Progenitor cell of endocrine pancreas (in vitro differentiated cells): ENCODE data around the gene AGGF1. TPM values are rescaled to one million over a fixed set of nuclear protein-coding genes. Genes with fewer than 3 reads are reported as not detected.
"Not testable (repeated sequence)": the region's sequence is repeated elsewhere in the genome, so short reads cannot be mapped to it uniquely, and the experiment has no call there.

Source experiments
- DNase-seq: peaks from one replicate; pipeline ENCODE4 v3.0.0; 2021; ENCODE audit warnings: low spot score; ENCODE audit not compliant: unreplicated experiment
- H3K27ac Mint-ChIP-seq: 2 replicates; pipeline ENCODE4 v1.8.0; 2021; ENCODE audit warnings: mild to moderate bottlenecking, moderate library complexity, mixed read lengths
- H3K27me3 Mint-ChIP-seq: 2 replicates; pipeline ENCODE4 v1.8.0; 2021; ENCODE audit warnings: mixed read lengths
- H3K36me3 Mint-ChIP-seq: 2 replicates; pipeline ENCODE4 v1.8.0; 2022; ENCODE audit warnings: mixed read lengths; ENCODE audit not compliant: insufficient read depth
- H3K4me1 Mint-ChIP-seq: 2 replicates; pipeline ENCODE4 v1.8.0; 2021; ENCODE audit warnings: low read depth, mixed read lengths
- H3K4me3 Mint-ChIP-seq: 2 replicates; pipeline ENCODE4 v1.8.0; 2021; ENCODE audit warnings: low read depth, mild to moderate bottlenecking, moderate library complexity, mixed read lengths
- H3K9me3 Mint-ChIP-seq: 2 replicates; pipeline ENCODE4 v1.8.0; 2021; ENCODE audit warnings: low read depth, mixed read lengths
- CTCF ChIP-seq: fragments of 200-600 bp; sonication (generic); IDR thresholded peaks from one replicate; pipeline ENCODE4 v1.5.0; 2021; ENCODE audit warnings: antibody characterized with exemption, mild to moderate bottlenecking; ENCODE audit not compliant: unreplicated experiment
- total RNA-seq: library from RNA; stranded (reverse); gene quantifications from 2 replicates; pipeline ENCODE4 v1.2.1, GENCODE V29; 2021

AGGF1 gene
- total RNA-seq, 1 donor from 2014 or later = 26.3 TPM

DNA sequence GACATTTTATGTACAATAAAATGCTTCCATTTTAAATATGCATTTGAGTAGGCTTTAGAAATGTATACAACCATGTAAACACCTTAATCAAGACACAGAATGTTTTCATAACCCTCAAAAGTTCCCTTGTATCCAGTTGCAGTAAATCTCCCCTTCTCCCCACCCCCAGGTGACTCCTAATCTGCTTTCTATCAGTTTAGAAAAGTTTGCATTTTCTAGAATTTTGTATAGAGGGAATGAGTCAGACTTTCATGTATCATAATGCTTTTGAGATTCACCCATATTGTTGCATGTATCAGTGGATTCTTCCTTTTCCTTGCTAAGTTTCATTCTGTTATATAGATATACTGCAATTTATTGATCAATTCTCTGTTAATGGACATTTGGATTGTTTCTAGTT lies 74.6 kb downstream of the AGGF1 start:
- DNase-seq = no peak
- Mint-ChIP-seq H3K36me3 (peaks cover 21% of the 10 kb centered on the region), H3K27me3 (no peaks in the 10 kb centered on the region), H3K4me3 (no peak overlapping the region), H3K4me1 (no peaks in the 10 kb centered on the region), H3K9me3 (peaks cover 5% of the 10 kb centered on the region), H3K27ac (no peak overlapping the region)
- TF ChIP-seq CTCF = no peak

DNA sequence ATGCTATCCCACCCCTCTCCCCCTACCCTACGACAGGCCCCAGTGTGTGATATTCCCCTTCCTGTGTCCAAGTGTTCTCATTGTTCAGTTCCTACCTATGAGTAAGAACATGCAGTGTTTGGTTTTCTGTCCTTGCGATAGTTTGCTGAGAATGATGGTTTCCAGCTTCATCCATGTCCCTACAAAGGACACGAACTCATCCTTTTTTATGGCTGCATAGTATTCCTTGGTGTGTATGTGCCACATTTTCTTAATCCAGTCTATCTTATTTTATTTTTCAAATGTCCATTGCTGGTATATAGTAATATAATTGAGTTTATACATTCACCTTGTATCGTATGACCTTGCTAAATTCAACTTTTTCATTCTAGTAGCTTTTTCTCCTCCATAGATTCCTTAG lies 76.8 kb downstream of the AGGF1 start:
- H3K27ac Mint-ChIP-seq, H3K4me3 Mint-ChIP-seq, H3K27me3 Mint-ChIP-seq, H3K9me3 Mint-ChIP-seq, DNase-seq, H3K4me1 Mint-ChIP-seq: not testable (repeated sequence)
- peaks cover 23% of the 10 kb centered on the region for H3K36me3 Mint-ChIP-seq

Other genes starting within 250 kb of the AGGF1 start
- 6.5 and 10.0 TPM in 2 replicates for gene F2RL1, start 211.4 kb upstream of the AGGF1 start, total RNA-seq
- 1.2 and 1.7 TPM in 2 replicates for gene S100Z, start 180.4 kb upstream of the AGGF1 start, total RNA-seq
- 1.1 and 2.2 TPM in 2 replicates for gene CRHBP, start 77.4 kb upstream of the AGGF1 start, total RNA-seq
- 37.1 and 38.0 TPM in 2 replicates for gene ZBED3, start 56.9 kb downstream of the AGGF1 start, total RNA-seq
- 2.6 and 4.0 TPM in 2 replicates for gene PDE8B, start 180.3 kb downstream of the AGGF1 start, total RNA-seq